Pancreas (tissue), 10 donors: Measurements from ENCODE around the gene BBIP1. TPM values are rescaled to one million over a fixed set of nuclear protein-coding genes. Genes with fewer than 3 reads are reported as not detected.
A peak's percentile ranks its signal among the peaks of the same experiment; 100 is the strongest.

ENCODE experiments used
- ATAC-seq, 4 donors: fragments of 200-7000 bp; cut with Tn5 transposase; one replicate each; pipeline versions ENCODE4 v1.8.0 to v1.9.1; 2020; ENCODE audit warnings: mild to moderate bottlenecking in 4 of 4, moderate library complexity in 4 of 4
- DNase-seq, 6 donors: peaks; one replicate each; pipeline ENCODE4 v3.0.0-alpha.2; 2020
- FAIRE-seq: peaks from 2 replicates; lab custom pipeline; 2012; peaks lifted over from hg19 to GRCh38; lab: Jason Lieb, UNC
- H3K27ac ChIP-seq, 4 donors: fragments of 200-600 bp; sonication (generic); 1 replicate in 3 of 4; 2 replicates in 1 of 4; pipeline versions ENCODE4 v1.5.0 to v1.8.0; 2020
- H3K27me3 ChIP-seq, 4 donors: fragments of 200-600 bp; one replicate each; pipeline ENCODE4 v1.8.0; 2021
- H3K36me3 ChIP-seq, 3 donors: fragments of 200-600 bp; sonication (generic) in 1 of 3; one replicate each; pipeline versions ENCODE4 v1.5.0 to v1.8.0; 2020 to 2021
- H3K4me1 ChIP-seq, 3 donors: fragments of 200-600 bp; one replicate each; pipeline ENCODE4 v1.8.0; 2021
- H3K4me3 ChIP-seq, 4 donors: fragments of 200-600 bp; sonication (generic) in 2 of 4; one replicate each; pipeline versions ENCODE4 v1.5.0 to v1.8.0; 2020 to 2021
- H3K9me3 ChIP-seq, 4 donors: fragments of 200-600 bp; one replicate each; pipeline ENCODE4 v1.8.0; 2021
- CTCF ChIP-seq, 4 donors: fragments of 200-600 bp; sonication (generic) in 3 of 4; IDR thresholded peaks; one replicate each; pipeline versions ENCODE4 v1.5.0 to v1.8.0; 2021; ENCODE audit warnings: antibody characterized with exemption in 4 of 4
- WGBS, 2 donors: extraction: QIAGEN DNeasy Blood & Tissue Kit; methylation state at CpG; one replicate each; pipeline ENCODE4 v1.1.7; 2013; 5-methylcytosine and 5-hydroxymethylcytosine counted together
- intact Hi-C, 3 donors: fragments of 100-400 bp; cut with DNase I; formaldehyde crosslinking; loops; one replicate each; pipeline versions ENCODE4 v1.11.1 to v1.14.2; 2022
- polyA plus RNA-seq, 2 donors: library from polyadenylated mRNA; stranded (reverse); fragments of 200-250 nt; gene quantifications; one replicate each; pipeline ENCODE4 v1.2.3, GENCODE V29; 2013
- total RNA-seq, 6 donors: library from RNA; stranded (reverse); fragmentation: NEBNext Ultra II Directional in 4 of 6; extraction: Animal tissue kit (Norgen Biotek cat#: 25700) in 4 of 6; gene quantifications; one replicate each; pipeline versions ENCODE4 v1.2.1 to v1.2.4, GENCODE V29; 2021 to 2023
- donor health status: healthy with polysubstance abuse.
- donor health status: DM: no; HTN: no; CAD: no; lungs with moderate emphysema.
- donor health status: DM: no; HTN: no; CAD: no.
- donor health status: control.
- donor health status: control.
- donor health status: Bipolar disorder and iron deficiency.
- donor health status: DM: yes; HTN: yes; CAD: no.
- donor health status: DM: no; HTN: no; CAD: no.
- donor health status: DM: no; HTN: no; CAD: no.
- donor health status: DM: yes; HTN: yes; CAD: no.

BBIP1 gene
- total and polyA plus RNA-seq, 8 donors = 4.2 to 21.1 (median 8.4) TPM

GRCh38 chr10:110946496-110946895 is 27.5 kb upstream of the BBIP1 start:
- TF ChIP-seq CTCF (IDR thresholded peaks at IDR 0.05) = no peak
- H3K9me3 ChIP-seq = no peaks in the 10 kb centered on the region
- no peaks in the 10 kb centered on the region for H3K27me3 ChIP-seq
- FAIRE-seq (no peak), DNase-seq (no peak), ATAC-seq (no peak)
- no peaks in the 10 kb centered on the region for H3K36me3 ChIP-seq
- intact Hi-C loops = no loop called here
- no peak overlapping the region for H3K27ac ChIP-seq
- no peak overlapping the region for H3K4me3 ChIP-seq
- 91% methylated on average over 1 of the region's 1 CpG for WGBS, 2 donors
- H3K4me1 ChIP-seq = peaks cover 0 to 15% (median 0%) of the 10 kb centered on the region in 3 donors

GRCh38 chr10:110944792-110945396 is 25.9 kb upstream of the BBIP1 start:
- no peak for DNase-seq
- no peaks in the 10 kb centered on the region for H3K27me3 ChIP-seq
- FAIRE-seq = no peak
- H3K4me1 ChIP-seq = peaks cover 0 to 15% (median 0%) of the 10 kb centered on the region in 3 donors
- no peaks in the 10 kb centered on the region for H3K36me3 ChIP-seq
- intact Hi-C loops = no loop called here
- no peak overlapping the region for H3K27ac ChIP-seq
- no peaks in the 10 kb centered on the region for H3K9me3 ChIP-seq
- H3K4me3 ChIP-seq = no peak overlapping the region
- 83 to 88% methylated on average over 5 of the region's 5 CpGs for WGBS, 2 donors
- TF ChIP-seq CTCF (IDR thresholded peaks at IDR 0.05) = no peak
- ATAC-seq = peak in 1 of 4 donors; percentile 52

GRCh38 chr10:110939419-110939818 is 20.4 kb upstream of the BBIP1 start:
- no peak for DNase-seq
- Histone ChIP-seq H3K36me3 (no peaks in the 10 kb centered on the region), H3K4me3 (no peak overlapping the region), H3K9me3 (no peaks in the 10 kb centered on the region), H3K4me1 (peaks cover 0 to 3% (median 0%) of the 10 kb centered on the region in 3 donors), H3K27ac (no peak overlapping the region), H3K27me3 (no peaks in the 10 kb centered on the region)
- intact Hi-C loops = no loop called here
- WGBS, 2 donors = 94% methylated on average over 4 of the region's 4 CpGs
- no peak for ATAC-seq
- FAIRE-seq = no peak
- TF ChIP-seq CTCF (IDR thresholded peaks at IDR 0.05) = no peak

- no peaks in the 10 kb centered on the region for H3K27me3 ChIP-seq
- H3K4me3 ChIP-seq = no peak overlapping the region
- H3K36me3 ChIP-seq = no peaks in the 10 kb centered on the region
- FAIRE-seq = no peak
- no peak overlapping the region for H3K27ac ChIP-seq
- TF ChIP-seq CTCF (IDR thresholded peaks at IDR 0.05) = no peak
- H3K9me3 ChIP-seq = no peaks in the 10 kb centered on the region
- ATAC-seq = no peak
- DNase-seq = peak in 1 of 6 donors; percentile 35
- 97 to 98% methylated on average over 18 of the region's 18 CpGs for WGBS, 2 donors
- intact Hi-C loops = no loop called here
- peaks cover 7 to 16% (median 15%) of the 10 kb centered on the region in 3 donors for H3K4me1 ChIP-seq
Observed at GRCh38 chr10:110936757-110937156, 17.8 kb upstream of the BBIP1 start.

- 15 to 30% methylated on average over 1 of the region's 1 CpG for WGBS, 2 donors
- H3K27ac ChIP-seq = no peak overlapping the region
- peaks cover 9 to 35% (median 26%) of the 10 kb centered on the region in 3 donors for H3K4me1 ChIP-seq
- no peak for TF ChIP-seq CTCF (IDR thresholded peaks at IDR 0.05)
- ATAC-seq (peak in 3 of 4 donors; percentile 35 to 57 (median 52)), FAIRE-seq (peak; percentile 29), DNase-seq (no peak)
- no peak overlapping the region for H3K4me3 ChIP-seq
- intact Hi-C loops = no loop called here
- no peaks in the 10 kb centered on the region for H3K9me3 ChIP-seq
- no peaks in the 10 kb centered on the region for H3K36me3 ChIP-seq
- no peaks in the 10 kb centered on the region for H3K27me3 ChIP-seq
Observed at GRCh38 chr10:110932505-110933180, 13.7 kb upstream of the BBIP1 start.
